Glutamatergic neuron (in vitro differentiated cells): Measurements from ENCODE around the gene SUPT6H. TPM values are rescaled to one million over a fixed set of nuclear protein-coding genes. Genes with fewer than 3 reads are reported as not detected.
"Not testable (repeated sequence)": the region's sequence is repeated elsewhere in the genome, so short reads cannot be mapped to it uniquely, and the experiment has no call there.

Source experiments
- DNase-seq: peaks from one replicate; pipeline ENCODE4 v3.0.0; 2022
- H3K27ac Mint-ChIP-seq: one replicate; pipeline ENCODE4 v1.8.0; 2020; ENCODE audit warnings: mild to moderate bottlenecking, mixed read lengths, inconsistent platforms; ENCODE audit not compliant: unreplicated experiment
- H3K27me3 Mint-ChIP-seq: one replicate; pipeline ENCODE4 v1.8.0; 2020; ENCODE audit warnings: mild to moderate bottlenecking, moderate library complexity, mixed read lengths, inconsistent platforms; ENCODE audit not compliant: unreplicated experiment
- H3K36me3 Mint-ChIP-seq: one replicate; pipeline ENCODE4 v1.8.0; 2020; ENCODE audit warnings: mild to moderate bottlenecking, mixed read lengths, inconsistent platforms; ENCODE audit not compliant: unreplicated experiment
- H3K4me1 Mint-ChIP-seq: one replicate; pipeline ENCODE4 v1.8.0; 2020; ENCODE audit warnings: mild to moderate bottlenecking, low read depth, mixed read lengths, inconsistent platforms; ENCODE audit not compliant: unreplicated experiment
- H3K4me3 Mint-ChIP-seq: one replicate; pipeline ENCODE4 v1.8.0; 2020; ENCODE audit warnings: mild to moderate bottlenecking, mixed read lengths, inconsistent platforms; ENCODE audit not compliant: unreplicated experiment
- H3K9me3 Mint-ChIP-seq: one replicate; pipeline ENCODE4 v1.8.0; 2020; ENCODE audit warnings: mild to moderate bottlenecking, moderate library complexity, mixed read lengths, inconsistent platforms; ENCODE audit not compliant: unreplicated experiment
- total RNA-seq: library from RNA; stranded (reverse); fragmentation: NEBNext Ultra II Directional; extraction: Animal tissue kit (Norgen Biotek cat#: 25700); gene quantifications from one replicate; pipeline ENCODE4 v1.2.1, GENCODE V29; 2021; ENCODE audit not compliant: unreplicated experiment
- TF ChIP-seq, protein P1 (sequence below): fragments of 200-600 bp; sonication (generic); IDR thresholded peaks from one replicate; pipeline ENCODE4 v1.5.0; 2021; ENCODE audit not compliant: partially characterized antibody, unreplicated experiment

SUPT6H gene
- total RNA-seq, 1 donor from 2014 or later: 108 TPM

DNA sequence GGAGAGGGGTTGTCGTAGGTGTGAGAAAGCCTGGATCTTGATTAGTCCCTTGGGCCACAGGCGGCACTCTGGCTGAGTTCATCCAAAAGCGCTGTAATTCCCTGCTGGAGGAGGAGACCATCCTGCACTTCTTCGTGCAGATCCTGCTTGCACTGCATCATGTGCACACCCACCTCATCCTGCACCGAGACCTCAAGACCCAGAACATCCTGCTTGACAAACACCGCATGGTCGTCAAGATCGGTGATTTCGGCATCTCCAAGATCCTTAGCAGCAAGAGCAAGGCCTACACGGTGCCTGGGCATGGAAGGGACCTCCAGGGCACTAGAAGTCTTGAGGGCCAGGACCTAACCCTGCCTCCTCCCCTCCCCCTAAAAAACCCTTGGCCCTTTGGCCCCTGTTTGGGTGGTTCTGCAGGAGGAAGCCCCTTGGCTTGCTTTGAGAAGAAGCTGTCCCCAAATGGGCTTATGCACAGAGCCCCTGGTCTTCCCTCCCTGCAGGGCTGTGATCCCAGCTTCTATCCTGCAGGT, 72.8 kb downstream of the SUPT6H start:
- Mint-ChIP-seq H3K4me1 (peaks cover 2% of the 10 kb centered on the region), H3K27ac (no peak overlapping the region), H3K4me3 (no peak overlapping the region), H3K36me3 (peaks cover 4% of the 10 kb centered on the region), H3K9me3 (peaks cover 8% of the 10 kb centered on the region), H3K27me3 (peaks cover 1% of the 10 kb centered on the region)
- DNase-seq: no peak
- TF ChIP-seq, protein P1, sequence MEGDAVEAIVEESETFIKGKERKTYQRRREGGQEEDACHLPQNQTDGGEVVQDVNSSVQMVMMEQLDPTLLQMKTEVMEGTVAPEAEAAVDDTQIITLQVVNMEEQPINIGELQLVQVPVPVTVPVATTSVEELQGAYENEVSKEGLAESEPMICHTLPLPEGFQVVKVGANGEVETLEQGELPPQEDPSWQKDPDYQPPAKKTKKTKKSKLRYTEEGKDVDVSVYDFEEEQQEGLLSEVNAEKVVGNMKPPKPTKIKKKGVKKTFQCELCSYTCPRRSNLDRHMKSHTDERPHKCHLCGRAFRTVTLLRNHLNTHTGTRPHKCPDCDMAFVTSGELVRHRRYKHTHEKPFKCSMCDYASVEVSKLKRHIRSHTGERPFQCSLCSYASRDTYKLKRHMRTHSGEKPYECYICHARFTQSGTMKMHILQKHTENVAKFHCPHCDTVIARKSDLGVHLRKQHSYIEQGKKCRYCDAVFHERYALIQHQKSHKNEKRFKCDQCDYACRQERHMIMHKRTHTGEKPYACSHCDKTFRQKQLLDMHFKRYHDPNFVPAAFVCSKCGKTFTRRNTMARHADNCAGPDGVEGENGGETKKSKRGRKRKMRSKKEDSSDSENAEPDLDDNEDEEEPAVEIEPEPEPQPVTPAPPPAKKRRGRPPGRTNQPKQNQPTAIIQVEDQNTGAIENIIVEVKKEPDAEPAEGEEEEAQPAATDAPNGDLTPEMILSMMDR: no peak

DNA sequence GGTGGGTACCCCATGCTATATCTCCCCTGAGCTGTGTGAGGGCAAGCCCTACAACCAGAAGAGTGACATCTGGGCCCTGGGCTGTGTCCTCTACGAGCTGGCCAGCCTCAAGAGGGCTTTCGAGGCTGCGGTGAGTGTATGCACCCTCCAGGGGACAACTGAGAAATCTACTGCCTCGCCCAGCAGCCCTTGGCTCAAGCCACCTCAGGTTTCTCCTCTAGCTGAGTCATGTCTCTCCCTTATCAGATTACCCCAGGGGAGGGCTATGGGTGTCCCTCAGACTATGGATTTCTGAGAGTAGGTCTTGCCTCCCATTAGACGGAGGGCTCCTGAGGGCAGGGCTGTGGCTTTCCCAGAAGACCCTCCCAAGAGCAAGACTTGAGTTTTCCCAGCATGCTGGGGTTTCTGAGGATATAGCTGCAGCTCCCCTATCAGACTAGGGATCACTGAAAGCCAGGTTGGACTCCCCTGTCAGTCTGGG, 73.3 kb downstream of the SUPT6H start:
- Mint-ChIP-seq H3K4me3 (no peak overlapping the region), H3K36me3 (peaks cover 4% of the 10 kb centered on the region), H3K27ac (no peak overlapping the region), H3K9me3 (peaks cover 7% of the 10 kb centered on the region), H3K27me3 (peaks cover 2% of the 10 kb centered on the region), H3K4me1 (peaks cover 2% of the 10 kb centered on the region)
- TF ChIP-seq, protein P1: no peak
- no peak for DNase-seq

DNA sequence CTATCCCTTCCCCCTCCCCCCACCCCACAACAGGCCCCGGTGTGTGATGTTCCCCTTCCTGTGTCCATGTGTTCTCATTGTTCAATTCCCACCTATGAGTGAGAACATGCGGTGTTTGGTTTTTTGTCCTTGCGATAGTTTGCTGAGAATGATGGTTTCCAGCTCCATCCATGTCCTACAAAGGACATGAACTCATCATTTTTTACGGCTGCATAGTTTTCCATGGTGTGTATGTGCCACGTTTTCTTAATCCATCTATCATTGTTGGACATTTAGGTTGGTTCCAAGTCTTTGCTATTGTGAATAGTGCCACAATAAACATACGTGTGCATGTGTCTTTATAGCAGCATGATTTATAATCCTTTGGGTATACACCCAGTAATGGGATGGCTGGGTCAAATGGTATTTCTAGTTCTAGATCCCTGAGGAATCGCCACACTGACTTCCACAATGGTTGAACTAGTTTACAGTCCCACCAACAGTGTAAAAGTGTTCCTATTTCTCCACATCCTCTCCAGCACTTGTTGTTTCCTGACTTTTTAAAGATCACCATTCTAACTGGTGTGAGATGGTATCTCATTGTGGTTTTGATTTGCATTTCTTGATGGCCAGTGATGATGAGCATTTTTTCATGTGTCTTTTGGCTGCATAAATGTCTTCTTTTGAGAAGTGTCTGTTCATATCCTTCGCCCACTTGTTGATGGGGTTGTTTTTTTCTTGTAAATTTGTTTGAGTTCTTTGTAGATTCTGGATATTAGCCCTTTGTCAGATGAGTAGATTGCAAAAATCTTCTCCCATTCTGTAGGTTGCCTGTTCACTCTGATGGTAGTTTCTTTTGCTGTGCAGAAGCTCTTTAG, 74.1 kb downstream of the SUPT6H start:
- H3K27me3 Mint-ChIP-seq, H3K27ac Mint-ChIP-seq, H3K36me3 Mint-ChIP-seq, H3K4me1 Mint-ChIP-seq, H3K9me3 Mint-ChIP-seq, H3K4me3 Mint-ChIP-seq, DNase-seq: not testable (repeated sequence)

DNA sequence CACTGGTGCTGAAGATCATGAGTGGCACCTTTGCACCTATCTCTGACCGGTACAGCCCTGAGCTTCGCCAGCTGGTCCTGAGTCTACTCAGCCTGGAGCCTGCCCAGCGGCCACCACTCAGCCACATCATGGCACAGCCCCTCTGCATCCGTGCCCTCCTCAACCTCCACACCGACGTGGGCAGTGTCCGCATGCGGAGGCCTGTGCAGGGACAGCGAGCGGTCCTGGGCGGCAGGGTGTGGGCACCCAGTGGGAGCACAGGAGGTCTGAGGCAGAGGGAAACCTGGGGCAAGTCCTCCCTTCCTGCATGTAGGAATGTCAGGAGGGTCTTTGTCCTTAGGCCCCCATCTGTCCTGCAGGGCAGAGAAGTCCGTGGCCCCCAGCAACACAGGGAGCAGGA, 75.3 kb downstream of the SUPT6H start:
- Mint-ChIP-seq H3K27me3 (peaks cover 2% of the 10 kb centered on the region), H3K9me3 (peaks cover 7% of the 10 kb centered on the region), H3K4me3 (no peak overlapping the region), H3K27ac (no peak overlapping the region), H3K36me3 (peaks cover 4% of the 10 kb centered on the region), H3K4me1 (peaks cover 11% of the 10 kb centered on the region)
- no peak for DNase-seq
- TF ChIP-seq, protein P1: no peak

DNA sequence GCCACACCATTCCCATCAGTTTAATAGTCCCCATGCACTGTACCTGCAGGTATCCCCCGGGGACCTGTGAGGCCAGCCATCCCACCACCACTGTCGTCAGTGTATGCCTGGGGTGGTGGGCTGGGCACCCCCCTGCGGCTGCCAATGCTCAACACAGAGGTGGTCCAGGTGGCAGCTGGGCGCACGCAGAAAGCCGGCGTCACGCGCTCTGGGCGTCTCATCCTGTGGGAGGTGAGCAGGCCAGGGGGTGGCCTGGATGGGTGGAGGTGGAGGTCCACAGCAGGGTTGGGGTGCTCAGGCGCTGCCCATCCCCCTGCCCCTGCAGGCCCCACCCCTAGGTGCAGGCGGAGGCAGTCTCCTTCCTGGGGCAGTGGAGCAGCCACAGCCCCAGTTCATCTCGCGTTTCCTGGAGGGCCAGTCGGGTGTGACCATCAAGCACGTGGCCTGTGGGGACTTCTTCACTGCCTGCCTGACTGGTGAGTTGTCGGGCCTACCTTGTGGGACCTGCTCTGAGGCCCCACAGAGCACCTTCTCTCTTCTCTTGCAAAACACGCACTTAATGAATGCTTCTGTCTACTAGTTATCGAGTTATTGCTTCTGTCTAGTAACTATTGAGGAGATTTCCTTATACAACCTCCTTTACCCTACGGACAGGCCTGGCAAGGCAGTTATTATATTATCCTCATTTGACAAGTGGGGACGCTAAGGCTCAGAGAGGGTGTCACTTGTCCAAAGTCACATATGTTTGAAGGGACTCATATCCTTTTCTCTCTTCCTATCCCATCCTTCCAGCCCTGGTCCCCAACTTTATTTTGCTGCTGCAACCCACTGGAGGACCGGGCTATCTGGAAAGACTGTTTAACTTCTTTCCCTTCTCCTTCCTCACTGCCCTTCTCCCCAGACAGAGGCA, 76.0 kb downstream of the SUPT6H start:
- Mint-ChIP-seq H3K4me3 (no peak overlapping the region), H3K9me3 (peaks cover 10% of the 10 kb centered on the region), H3K36me3 (peaks cover 4% of the 10 kb centered on the region), H3K4me1 (peaks cover 11% of the 10 kb centered on the region), H3K27ac (no peak overlapping the region), H3K27me3 (peaks cover 3% of the 10 kb centered on the region)
- no peak for DNase-seq
- TF ChIP-seq, protein P1: no peak
